Stimulated activated CD4-positive, alpha-beta T cell treated with anti-CD3 and anti-CD28 coated beads, Interleukin-4, amount 100 ng/mL, for 1 hour (primary cell): Measurements from ENCODE around the gene DAPL1.

Experiments
- DNase-seq: peaks from one replicate; pipeline ENCODE4 v3.0.0-alpha.2; 2020

Gene DAPL1, protein sequence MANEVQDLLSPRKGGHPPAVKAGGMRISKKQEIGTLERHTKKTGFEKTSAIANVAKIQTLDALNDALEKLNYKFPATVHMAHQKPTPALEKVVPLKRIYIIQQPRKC

GRCh38 chr2:158795195-158795924 lies at the start of gene DAPL1:
Gene DAPL1, plus strand, starts transcription at chr2:158795317. Its CDS starts 56 bp downstream, at chr2:158795373.
- DNase-seq = no peak

DNA sequence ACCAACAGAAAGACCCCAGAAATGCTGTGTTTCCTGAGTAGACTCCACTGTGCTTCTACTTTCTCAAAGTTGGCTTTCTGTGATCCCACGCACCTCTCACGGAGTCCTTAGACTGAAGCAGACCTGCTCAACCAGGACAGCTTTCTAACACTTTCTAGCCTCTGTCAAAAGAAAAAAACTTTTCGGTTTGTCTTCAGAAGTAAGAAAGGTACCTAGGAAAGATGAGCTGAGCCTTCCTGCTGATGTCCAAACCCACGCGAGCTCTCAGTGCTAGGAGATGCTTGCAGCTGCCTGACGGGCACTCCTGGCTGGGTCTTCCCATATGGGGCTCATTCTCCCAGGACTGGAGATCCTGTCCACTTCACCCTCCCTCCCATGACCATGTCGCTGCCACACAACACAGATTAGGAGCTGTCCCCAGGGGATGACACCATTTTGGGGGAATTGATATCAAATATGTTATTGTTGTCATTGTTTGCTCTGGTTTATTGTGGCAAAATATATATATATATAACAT lies 49.2 kb upstream of the DAPL1 start:
- no peak for DNase-seq

DNA sequence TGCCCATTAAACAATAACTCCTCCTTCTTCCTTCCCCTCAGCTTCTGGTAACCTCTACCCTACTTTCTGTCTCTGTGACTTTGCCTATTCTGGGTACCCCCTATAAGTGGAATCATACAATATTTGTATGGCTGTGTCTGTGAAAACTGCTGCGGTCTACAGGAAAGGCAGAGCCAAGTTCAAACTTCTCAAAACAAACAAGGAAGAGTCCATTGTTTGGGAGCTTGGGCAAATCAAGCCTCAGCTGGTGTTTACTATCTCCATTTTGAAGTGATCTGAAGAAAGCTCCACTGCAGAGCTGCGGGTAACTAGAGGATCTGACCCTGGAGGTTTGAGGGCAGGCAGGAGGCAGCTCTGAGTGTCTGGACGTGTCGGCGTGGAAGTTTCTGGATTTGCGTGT lies 48.6 kb upstream of the DAPL1 start:
- DNase-seq = no peak

GRCh38 chr2:158747281-158747680 lies 47.8 kb upstream of the DAPL1 start:
- DNase-seq = no peak

DNA sequence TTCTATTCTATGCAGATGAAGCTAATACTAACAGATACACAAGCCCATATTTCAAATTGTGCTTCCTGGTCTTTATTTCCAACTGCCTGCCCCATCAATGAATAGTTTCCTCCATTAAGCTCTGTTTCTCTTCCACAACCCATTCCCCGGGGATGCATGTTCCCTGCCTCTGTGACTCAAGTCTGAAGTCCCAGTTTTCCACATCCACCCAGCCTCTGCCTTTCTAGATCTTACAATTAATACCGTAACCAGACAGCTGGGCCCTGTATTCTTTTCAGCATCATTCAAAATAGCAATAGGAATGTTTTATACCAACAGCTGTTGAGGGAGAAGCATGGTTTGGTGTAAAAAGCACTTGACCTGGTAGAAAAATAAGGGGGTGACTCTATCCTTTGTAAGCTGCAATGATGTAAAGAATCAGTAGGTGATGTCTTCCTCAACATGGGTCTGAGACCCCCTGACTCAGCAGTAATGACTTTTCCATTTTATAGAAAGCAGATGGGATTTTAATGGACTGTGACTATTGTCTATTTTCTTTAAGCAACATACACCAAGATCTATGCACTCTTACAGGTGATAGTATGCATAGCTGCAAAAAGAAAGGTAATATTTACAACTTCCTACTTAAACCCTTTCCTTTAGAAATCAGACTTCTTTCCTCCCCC lies 46.1 kb upstream of the DAPL1 start:
- DNase-seq = no peak

GRCh38 chr2:158750458-158751125 lies 44.5 kb upstream of the DAPL1 start:
- no peak for DNase-seq

- no peak for DNase-seq
Measured at GRCh38 chr2:158753641-158754611, 41.2 kb upstream of the DAPL1 start.

DNA sequence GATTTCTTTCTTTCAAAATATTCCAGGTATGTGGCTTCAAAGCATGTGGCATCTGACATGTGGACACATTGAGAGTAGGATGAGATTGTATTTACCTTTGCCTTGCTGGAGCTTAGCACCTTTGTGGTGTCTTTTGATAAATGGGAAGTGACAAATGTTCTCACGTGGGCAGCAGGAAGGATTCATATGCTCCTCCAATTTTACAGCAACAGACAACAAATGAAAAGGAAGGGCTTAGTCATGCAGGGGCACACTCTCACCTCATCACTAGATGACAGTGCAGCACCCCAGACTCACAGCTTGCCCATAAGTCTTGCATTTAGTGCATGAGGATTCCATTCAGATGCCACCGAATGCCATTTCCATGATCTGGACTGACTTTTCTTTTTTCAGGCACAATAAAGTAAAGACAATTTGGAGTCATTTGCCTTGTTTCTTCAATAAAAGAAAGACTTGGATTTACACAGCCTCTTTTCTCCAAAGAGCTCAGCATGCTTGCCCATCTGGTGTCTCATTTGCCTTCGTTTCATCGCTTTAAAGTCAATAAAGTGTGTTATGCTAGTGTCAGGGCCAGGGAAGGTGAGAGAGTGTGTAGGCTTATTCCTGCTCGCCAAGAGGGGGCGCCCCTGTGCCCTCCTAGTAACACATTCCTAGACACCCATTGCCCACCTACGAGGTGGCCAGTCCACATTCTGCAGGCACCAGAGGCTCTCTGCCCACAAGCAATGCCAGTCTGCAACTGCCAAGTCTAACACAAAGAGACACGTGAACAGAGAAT lies 39.6 kb upstream of the DAPL1 start:
- no peak for DNase-seq

GRCh38 chr2:158756331-158756730 lies 38.8 kb upstream of the DAPL1 start:
- DNase-seq = no peak

- DNase-seq = no peak
Measured at GRCh38 chr2:158756976-158757375, 38.1 kb upstream of the DAPL1 start.

DNA sequence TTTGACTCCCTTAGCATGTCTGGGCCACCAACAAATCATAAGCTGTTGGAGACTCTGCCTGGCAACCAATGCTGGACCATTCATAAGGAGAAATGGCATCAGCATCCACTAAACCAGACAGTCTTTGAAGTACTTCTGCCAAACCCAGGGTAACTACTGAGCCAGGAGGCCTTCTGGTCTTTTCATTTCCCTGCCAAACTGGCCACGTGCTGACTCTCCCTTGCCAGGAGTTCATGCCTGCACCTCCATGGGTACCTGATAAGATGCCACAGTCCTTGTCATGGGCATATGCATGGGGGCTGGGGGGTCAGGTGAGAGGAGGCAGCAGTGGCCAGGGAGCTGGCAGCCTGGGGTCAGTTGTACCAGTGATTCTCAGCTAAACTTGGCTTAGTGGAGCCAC lies 34.2 kb upstream of the DAPL1 start:
- DNase-seq = no peak

- DNase-seq = no peak
Measured at GRCh38 chr2:158761621-158762020, 33.5 kb upstream of the DAPL1 start.

DNA sequence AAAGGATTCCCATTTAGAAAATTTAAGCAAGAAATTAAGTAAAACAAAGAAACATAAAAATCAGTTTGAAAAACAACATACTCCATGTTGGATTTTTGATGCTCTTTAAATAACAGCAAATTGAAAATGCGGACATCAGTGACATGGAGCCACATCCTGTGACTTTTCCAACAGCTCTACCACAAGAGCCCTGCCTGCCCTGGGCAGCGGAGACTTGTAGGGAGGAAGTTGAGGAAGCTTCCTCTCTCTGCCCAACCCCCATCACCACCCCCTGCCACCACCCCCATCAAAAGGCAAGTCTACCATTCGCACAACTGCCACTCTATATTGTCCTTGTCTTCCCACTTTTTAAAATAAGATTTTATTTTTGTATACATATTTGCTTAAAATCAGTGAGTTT lies 32.8 kb upstream of the DAPL1 start:
- DNase-seq = no peak

GRCh38 chr2:158766524-158766923 lies 28.6 kb upstream of the DAPL1 start:
- DNase-seq = no peak

- DNase-seq = no peak
Measured at GRCh38 chr2:158772306-158773078, 22.6 kb upstream of the DAPL1 start.

DNA sequence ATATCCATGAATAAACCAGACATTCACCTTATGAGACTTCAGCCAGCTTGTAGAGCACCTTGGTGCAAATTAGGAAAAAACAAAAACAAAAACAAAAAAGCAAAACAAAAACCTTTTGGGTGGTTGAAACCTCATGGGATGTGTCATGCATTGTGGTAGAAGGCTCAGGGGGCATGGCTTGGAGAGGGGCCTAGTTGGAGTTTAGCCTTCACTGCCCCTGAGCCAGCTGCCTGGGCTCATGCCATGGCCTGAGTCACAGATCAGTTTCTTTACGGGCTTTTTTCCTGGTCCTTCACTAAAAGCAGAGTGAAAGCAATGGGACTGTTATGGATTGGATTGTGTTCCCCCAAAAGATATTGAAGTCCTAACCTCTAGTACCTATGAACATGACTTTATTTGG lies 22.0 kb upstream of the DAPL1 start:
- no peak for DNase-seq

GRCh38 chr2:158774681-158775080 lies 20.4 kb upstream of the DAPL1 start:
- no peak for DNase-seq

DNA sequence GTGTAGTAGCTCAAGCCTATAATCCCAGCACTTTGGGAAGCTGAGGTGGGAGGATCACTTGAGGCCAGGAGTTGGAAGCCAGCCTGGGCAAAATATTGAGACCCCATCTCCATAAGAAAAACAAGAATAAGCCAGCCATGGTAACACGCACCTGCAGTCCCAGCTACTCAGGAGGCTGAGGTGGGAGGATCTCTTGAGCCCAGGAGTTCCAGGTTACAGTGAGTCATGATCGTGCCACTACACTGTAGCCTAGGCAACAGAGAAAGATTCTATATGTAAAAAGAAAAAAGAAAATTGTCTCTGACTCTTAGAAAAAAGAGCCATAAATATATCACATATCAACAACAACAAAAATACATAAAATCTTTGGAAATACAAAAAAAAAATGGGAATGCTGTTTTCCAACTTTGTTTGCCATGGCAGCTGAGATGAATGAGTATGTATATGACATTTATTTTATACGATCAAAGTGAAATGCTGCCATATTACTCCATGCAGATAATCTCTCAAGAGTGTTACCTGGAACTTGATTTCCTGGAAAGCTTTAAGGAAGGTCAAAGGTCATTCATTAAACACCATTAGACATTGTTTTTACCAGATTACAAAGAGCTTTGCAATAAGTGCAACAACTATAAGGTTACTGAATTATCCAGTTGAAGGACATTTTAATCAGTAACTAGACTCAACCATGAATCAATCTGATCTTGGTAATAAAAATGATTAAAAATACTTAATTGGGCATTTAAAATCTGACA lies 19.7 kb upstream of the DAPL1 start:
- no peak for DNase-seq

DNA sequence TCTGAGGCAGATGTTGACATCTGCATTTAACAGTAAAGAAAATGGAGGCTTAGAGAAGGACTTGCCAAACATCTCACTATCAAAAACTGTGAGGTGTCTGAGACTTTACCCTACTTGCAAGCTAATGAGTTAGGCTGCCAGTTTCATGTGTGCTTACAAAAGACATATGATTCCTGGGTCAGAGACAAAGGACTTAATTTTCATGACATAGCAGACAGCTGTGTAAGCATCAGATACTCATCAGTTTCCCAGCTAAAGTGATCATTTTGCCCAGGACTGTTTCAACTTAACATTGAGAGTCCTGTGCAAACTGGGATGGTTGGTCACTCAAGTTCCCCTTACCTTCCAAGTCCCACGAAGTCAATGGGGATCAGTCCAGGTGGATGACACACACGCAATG lies 18.9 kb upstream of the DAPL1 start:
- no peak for DNase-seq

- no peak for DNase-seq
Measured at GRCh38 chr2:158777077-158777476, 18.0 kb upstream of the DAPL1 start.
